Ammon's horn (tissue), 1 donor: ENCODE measurements around the gene N4BP2.

ENCODE experiments used
- DNase-seq: peaks from one replicate; pipeline ENCODE4 v3.0.0-alpha.2; 2016; ENCODE audit warnings: low spot score

Gene N4BP2

DNA sequence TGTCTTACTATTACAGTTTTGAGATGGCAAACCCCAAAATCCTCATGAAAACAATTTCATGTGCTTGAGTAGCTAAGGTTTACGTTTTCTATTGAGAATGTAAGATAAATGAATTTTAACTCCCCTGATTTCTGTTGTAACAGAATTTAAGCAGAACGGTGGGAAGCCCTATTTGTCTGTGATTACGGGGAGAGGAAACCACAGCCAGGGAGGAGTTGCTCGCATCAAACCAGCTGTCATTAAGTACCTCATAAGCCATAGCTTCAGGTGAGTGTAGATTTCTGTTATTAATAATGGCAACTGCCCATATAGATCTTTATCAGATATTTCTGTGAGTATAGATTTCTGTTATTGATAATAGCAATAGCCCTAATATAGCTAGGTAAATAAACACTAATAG lies 96.0 kb downstream of the N4BP2 start:
- no peak for DNase-seq

DNA sequence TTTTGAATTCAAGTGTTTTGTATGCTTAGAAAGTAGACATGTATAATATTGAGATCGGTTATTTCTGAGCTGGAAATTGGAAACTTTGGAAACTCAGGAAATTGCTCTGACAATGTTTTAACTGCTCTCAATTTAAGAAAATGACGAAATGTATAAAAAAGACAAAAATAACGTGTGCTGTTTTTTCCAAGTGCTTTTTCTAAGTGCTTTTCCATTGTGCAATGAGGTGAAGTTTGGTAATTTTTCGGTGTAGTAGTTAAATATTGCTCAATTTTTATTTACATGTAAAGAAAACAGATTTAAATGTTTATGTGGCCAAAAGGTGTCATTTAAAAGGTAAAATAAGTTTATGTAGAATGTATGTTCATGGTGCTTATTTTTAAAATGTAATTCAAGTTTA lies 100.8 kb downstream of the N4BP2 start:
- no peak for DNase-seq

DNA sequence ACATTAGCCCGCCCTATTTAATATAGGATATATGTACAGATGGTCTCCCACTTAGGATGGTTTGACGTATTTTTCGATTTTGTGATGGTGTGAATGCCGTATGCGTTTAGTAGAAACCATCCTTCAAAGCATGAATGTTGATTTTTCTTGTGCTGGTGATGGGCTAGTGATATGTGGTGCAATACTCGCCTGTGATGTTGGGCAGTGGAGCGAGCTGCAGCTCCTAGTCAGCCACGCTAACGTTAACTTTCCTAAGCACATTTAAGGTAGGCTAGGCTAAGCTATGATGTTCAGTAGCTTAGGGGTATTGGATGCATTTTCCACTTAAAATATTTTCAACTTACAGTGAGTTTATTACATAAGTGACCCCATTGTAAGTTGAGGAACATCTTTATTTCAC lies 103.6 kb downstream of the N4BP2 start:
- no peak for DNase-seq

DNA sequence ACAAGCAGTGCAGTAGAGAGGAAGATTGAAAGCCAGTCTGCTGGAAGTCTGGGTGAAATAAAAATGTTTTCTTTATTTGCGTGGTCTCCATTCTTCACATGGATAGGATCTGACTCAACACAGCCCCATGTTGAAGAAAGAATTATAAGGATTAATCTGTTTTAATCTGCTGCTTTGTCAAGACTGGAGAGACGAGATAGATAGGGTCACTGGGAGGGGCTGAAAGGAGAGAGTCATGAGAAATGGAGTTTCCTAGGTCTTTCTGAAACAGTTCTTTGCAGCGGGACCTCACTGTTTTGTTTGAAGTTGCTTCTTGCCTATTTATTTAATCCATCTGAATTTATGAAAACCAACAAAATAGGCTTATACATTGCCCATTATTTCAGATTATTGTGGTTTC lies 107.8 kb downstream of the N4BP2 start:
- no peak for DNase-seq

DNA sequence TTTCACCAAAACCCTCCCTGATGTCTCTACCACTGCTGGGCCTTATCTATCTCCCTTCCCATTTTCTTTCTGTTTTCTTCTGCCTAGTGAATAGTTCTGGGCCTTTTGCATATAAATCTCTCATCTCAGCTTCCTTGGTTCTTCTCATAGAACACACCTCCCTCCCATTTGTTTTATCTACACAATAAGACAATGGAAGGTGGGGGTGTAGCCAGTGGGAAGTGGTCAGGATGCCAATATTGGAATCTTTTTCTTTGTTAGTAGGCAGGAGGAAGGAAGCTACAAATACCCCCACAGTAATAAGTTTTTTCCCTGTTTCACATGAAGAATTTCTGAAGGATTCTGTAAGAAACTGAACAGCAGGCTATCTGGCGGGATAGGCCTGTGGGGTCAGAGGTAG lies 109.3 kb downstream of the N4BP2 start:
- DNase-seq, result no peak

DNA sequence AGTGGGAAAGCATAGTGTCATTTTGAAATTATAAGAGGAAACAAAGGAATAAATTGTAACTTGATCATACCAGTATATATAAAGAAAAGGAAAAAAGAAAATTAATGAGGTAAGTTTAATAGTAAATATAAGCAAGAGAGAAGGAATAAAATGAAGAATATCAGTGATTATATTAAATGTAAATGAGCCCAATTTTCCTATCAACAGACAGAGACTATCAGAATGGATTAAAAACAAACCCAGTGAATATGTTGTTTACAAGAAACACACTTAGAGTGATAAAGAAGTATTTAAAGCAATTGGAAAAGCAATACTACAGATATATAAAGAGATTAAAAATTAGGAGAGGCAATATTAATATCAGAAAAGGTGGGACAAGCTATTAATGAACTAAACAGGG lies 111.4 kb downstream of the N4BP2 start:
- DNase-seq, result no peak

DNA sequence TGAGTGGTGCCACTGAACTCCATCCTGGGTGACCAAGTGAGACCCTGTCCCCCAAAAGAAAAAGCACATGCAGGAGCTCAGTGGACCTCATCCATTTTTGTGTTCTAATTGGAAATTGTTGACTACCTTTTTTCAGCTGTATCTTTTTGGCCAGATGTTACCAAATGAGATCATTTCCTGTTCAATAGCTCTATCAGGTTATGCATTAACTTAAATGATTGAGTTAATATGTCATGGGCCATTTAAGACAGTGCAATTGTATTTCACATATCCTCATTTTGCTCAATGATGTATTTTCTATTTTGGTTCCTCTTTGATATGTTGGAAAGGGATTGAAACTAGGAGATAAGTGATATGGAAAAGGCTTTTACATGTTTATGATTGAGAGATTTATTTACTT lies 113.9 kb downstream of the N4BP2 start:
- no peak for DNase-seq

DNA sequence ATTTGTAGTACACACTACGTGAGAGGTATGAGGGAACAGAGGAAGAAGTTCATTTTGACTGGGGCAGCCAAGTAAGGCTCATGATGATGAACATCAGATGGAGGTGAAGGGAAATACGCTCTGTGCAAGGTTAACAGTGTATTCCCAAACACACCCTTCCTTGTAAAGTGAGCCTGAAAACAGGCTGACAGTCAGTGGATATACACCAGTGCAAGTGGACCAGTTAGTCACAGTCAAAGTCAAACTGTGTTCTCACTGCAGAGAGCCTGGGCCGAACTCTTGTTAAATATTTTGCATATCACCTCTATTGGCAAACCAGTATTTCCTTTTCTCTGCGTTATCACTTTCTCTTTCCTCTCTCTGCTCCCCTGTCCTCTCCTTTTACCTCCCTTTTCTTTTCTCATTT lies 116.8 kb downstream of the N4BP2 start:
- DNase-seq, result no peak

DNA sequence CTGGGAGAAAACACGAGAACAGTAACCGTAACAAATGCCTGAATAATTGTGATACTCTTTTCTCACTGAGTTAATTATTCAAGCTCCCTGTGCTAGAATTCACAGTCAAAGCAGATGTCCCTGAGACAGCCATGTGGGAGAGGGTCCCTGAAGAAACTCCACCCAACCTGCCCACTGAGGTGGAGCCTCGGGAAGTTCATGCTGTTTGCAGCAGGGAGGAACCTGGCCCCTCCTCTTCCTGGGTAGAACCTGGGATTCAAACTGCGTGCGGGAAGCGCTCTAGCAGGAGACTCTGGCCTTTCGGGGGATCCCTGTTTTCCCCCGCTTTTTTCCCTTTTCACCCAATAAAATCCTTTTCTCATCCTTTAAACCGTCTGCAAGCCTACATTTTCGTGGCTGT lies 120.0 kb downstream of the N4BP2 start:
- DNase-seq, result no peak

DNA sequence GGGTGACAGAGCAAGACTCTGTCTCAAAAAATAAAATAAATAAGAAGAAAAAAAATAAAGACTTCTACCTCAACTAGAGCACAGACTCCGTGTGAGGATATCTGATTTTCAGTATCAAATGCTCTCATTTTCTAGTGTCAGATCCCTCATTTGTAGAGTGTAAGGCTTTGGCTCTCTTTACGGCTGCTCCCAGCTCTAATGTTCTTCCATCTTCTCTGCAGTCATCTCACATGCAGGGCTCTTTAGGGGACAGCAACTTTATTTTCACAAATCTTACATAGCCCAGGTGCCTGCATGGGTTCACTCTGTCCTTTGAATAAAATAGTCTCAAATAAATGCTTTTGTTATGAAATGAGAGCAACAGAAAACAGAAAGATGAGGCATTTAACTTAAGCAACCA lies 120.9 kb downstream of the N4BP2 start:
- no peak for DNase-seq

DNA sequence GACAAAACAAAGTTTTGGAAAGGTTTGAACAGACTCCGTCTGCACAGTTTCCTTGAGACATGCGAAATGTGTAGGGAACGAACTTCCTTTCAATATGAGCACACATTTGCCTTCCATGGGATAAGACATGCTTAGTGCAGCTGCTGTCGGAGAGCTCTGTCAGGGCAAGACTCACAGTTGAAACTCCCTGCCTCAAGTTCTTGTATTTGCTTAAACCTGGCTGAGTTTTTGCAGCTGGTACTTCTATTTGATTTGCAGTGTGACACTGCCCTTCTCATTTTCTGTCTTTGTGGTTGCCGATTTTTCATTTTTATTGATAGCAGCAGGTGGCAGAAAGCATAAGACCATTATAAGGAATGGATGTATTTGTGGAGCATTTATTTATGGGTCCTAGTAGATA lies 122.0 kb downstream of the N4BP2 start:
- DNase-seq, result no peak

DNA sequence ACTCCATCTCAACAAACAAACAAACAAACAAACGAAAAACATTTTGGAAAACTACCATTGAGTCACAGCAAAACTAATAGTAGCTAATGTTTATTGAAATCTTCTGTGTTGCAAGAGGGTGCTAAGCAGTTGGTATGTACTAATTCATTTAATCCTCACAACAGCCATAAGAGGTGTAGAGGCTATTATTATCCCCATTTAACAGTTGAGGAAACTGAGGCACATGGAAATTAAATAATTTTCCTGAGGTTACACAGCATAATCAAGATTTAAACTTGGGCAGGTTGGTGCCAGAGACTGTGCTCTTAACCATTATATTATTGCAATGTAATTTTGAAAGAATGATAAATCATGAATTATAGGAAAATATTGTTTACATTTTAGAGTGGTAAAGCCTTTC lies 122.7 kb downstream of the N4BP2 start:
- no peak for DNase-seq

DNA sequence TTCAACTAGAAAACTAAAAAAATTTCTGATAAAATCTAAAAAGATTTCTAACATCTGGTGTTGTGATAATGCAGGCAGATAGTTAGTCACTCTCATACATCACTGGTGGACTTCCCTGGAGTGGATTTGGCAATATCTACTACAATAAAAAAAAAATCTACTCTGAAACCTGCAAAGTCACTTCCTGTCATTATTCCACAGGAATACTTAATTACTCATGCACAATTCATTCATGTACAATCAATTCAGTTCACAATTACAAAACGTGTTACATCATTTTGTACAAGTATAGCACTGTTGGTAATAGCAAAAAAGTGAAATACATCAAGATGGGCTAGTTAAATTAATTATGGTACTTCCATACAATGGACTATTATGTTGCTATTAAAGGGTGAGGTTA lies 123.7 kb downstream of the N4BP2 start:
- DNase-seq, result no peak

DNA sequence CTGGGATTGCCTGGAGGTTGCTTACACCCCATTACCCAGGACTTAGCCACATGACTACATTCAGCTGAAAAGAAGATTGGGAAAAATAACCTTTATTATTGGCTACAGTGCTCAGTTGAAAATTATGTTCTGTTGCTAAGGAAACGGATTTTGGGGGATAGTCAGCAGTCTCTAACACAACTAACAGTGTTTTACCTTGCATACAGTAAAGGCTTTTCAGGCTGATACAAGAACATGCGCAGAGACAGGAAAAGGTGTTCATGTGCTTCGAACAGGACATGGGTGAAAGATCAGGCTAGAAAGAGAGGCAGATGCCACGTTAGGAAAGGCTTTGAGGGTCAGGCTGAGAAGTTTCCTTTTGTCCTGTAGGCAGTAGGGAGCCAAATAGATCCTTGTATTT lies 125.4 kb downstream of the N4BP2 start:
- DNase-seq, result no peak

DNA sequence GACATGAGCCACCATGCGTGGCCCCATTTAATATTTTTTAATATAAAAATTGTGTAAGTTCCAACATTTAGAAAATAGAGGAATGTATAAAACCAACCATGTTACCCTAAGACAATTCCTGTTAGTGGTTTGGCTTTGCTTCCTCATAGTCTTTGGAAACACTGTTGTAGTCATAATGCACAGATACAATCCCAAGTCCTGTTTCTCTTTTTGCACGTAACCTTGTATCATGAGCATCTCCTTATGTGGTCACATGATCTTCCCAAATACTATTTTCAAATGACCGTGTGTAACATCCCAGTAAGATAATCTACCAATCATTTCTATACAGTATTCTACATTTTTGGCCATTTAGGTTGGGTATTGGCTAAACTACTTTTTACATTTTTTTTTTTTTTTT lies 126.3 kb downstream of the N4BP2 start:
- DNase-seq, result no peak

DNA sequence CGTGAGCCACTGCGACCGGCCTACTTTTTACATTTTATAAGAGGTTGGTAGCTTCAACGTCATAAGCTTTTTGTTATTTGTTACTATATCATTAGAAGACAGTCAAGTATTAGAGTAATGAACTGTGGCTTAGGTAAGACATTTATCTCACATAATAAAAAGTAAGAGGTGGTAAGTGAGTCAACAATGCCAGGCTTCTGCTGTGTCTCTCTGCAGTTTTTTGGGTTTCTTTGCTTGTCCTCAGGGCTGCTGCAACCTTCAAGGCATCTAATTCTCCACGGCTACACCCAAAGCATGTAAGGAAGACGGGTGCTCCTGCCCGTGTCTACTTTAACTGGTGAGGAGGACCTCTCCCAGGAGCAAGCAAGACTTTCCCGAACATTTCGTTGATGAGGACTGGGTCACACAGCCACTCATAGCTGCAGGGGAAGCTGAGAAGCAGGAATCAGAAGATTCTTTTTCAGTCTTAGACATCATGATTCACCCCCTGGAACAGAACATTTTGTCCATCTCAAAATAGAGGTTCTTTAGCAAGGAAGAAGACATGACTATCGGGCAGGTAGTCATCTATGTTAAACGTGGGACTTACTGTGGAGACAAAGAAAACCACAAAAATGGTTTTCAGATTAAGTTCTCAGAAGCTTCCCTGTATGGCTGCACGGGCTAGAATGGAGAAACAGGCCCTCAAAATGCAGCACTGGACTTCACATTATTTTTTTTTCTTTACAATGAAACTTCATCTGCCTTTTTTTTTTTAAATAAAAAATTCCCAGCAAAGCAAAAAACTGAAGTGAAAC lies 127.2 kb downstream of the N4BP2 start:
- DNase-seq, result no peak

DNA sequence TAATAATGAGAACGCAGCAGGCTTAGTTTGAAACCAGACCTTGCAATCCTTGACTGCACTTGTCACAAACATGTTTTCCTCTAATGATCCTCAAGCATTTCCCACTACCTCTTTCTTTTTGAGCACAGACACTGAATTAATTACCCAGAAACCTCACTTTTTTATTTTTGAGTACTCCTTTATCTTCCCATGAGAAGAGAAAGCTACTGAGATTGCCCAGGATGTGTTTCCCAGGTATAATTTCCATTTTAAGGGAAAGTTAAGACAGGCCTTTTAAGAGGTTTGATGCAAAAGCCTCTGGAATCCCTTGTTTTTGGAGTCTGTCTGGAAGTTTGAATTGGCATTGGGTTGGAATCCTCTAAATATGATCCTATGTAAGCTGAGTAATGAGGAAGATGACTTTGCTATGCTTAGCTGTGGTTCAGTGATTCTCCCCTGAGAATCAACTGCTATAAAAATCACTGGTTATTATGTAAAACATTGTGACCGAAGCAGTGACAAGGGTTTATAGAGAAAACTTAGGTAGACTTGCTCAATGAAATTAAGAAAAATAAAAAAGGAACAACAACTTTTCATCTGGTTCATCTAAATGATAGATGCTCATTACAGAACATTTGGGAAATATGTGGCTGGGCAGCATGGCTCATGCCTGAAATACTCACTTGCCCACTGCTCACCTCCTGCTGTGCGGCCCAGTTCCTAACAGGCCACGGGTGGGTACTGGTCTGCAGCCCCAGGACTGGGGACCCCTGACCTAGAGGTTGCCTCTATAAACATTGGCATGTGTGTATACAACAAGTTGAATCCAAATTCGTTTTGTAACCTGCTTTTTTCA lies 129.4 kb downstream of the N4BP2 start:
- DNase-seq, result no peak

DNA sequence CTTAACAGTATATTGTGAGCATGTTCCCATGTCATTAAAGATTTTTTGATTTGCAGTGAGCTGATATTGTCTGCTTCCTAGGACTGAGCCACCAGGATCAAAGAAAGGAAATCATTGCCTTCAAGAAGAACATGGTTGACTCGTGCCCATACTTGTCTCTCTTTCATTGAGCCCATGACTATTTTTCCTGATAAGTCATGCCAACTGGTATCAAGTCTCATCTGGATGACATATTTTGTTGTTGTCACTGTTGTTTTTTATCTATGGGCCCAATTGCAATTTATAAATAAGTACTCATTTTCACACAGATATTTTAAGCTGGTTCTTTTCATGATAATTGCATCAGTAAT lies 130.0 kb downstream of the N4BP2 start:
- DNase-seq, result no peak

DNA sequence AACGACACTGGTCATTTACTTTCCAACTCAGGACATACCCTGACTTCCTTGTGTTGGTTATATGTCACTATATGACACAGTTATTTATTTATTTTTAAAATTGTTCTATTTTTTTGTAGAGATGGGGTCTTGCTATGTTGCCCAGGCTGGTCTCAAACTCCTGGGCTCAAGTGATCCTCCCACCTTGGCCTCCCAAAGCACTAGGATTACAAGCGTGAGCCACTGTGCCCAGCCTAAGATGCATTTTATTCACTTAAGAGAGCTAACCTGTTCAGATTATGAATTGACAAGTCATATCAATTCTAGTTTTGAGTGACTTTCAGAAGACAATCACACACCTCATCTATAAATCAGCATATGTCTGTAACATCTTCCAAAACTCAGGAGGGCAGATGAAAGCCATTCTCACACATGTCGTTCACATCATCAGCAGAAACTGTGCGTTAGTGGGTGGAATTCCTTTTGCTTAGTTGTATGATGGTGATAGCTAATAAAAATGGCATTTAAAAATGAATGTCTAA lies 130.8 kb downstream of the N4BP2 start:
- DNase-seq, result no peak

DNA sequence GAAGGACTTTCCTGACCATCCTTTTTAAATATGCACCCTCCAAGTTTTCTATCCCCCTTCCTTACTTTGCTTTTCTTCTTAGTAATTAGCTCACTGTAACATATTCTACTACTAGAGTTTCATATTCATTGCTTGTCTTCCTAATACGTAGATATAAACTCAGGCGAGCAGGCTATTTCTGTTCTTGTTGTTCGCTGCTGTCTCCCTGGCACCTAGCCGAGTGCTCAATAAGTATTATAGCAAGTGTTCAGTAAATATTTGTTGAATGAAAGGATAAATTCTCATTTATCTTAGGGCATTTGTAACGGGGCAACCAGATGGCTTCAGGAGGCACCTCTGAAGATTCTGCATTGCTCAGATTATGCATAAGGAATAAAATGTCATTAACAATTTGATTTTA lies 133.4 kb downstream of the N4BP2 start:
- no peak for DNase-seq

DNA sequence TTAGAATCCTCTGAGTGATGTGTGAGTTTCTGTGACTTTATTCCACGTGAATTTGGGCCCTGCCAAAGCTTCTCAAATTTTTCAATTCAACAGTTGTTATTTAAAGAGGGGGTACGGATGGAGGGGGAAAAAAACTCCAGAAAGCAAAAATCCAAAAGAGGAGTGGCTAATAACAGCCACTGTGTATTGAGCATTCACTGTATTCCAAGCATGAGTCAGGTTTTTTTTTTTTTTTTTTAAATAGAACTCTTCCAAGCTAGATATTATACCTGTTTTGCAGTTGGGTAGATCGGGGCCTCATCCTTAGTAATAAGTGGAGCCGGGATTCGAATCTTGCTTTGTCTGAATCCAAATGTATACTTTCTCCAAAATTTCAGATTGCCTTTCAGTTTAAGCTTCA lies 133.8 kb downstream of the N4BP2 start:
- no peak for DNase-seq

DNA sequence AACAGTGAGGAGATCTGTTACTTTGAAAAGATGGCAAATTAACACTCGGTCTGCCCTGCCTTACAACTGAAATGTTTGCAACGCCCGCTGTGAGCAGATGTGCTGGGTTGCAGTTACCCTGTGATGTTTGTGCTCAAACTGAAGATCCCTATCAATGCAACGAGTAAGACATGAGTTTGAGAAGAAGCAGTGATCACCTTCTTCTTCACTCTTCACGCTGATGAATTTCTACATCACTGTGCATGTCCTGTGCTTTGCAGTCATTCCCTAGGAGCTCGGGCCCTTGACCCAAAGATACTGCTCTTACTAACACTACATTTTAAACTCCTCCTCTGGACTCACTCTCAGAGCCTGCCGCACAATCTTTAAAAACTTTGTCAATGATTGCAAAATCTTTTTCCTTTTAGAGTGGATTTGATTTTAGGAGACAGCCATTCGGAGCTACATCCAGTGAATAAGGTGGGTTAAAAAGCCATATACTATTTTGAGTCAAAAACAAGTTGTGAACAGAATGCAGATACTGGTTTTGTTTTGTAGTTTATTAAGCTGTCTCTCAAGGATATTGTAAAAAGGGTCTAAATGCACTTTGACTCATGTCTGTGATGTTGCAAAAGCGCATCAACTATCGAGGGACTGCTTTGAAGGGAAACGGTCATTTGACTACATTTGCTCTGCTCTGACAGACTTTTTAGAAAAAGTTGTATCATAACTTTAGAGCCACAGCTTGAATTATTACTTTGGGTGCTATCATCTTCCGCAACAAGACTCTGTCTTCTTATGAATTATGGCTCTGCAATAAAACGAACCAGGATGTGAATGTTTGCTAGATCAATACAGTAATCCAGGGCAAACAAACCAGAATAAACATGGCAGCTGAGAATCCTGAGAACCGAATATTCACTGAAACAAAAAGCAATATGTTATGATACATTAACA lies 134.5 kb downstream of the N4BP2 start:
- DNase-seq, result no peak
